GM12878 (cell line): ENCODE data around the gene SLAIN2. TPM values are rescaled to one million over a fixed set of nuclear protein-coding genes. Genes with fewer than 3 reads are reported as not detected.

ENCODE experiments used
- ATAC-seq: fragments of 200-7000 bp; cut with Tn5 transposase; 3 replicates; pipeline ENCODE4 v1.9.1; 2020; ENCODE audit warnings: mild to moderate bottlenecking, moderate library complexity
- BruUV-seq: library from RNA; stranded (reverse); fragments of 400-500 nt; replicated peaks from 2 replicates; lab custom pipeline; 2021; lab: Mats Ljungman, UMichigan
- CTCF ChIA-PET: fragments of 300-600 bp; sonication (Branson Sonifier 250); formaldehyde crosslinking; extraction: SDS; loops from one replicate; lab custom pipeline; 2021; ENCODE audit warnings: inconsistent platforms; lab: Yijun Ruan, JAX
- POLR2A ChIA-PET: fragments of 350-600 bp; formaldehyde crosslinking; extraction: SDS; loops from one replicate; lab custom pipeline; 2021; ENCODE audit warnings: inconsistent platforms; lab: Charles Lee
- RAD21 ChIA-PET: fragments of 300-600 bp; sonication (Branson Sonifier 250); formaldehyde crosslinking; loops from one replicate; lab custom pipeline; 2023; ENCODE audit warnings: antibody characterized with exemption; ENCODE audit not compliant: unreplicated experiment; lab: Charles Lee
- SMC1A ChIA-PET: fragments of 300-600 bp; sonication (Branson Sonifier 250); formaldehyde crosslinking; loops from one replicate; lab custom pipeline; 2023; ENCODE audit not compliant: unreplicated experiment, uncharacterized antibody; lab: Charles Lee
- DNase-seq: peaks from one replicate; pipeline ENCODE4 v3.0.0-alpha.2; 2011; ENCODE audit warnings: low read depth, low spot score
- FAIRE-seq: peaks from 3 replicates; lab custom pipeline; 2011; peaks lifted over from hg19 to GRCh38; lab: Jason Lieb, UNC
- H2AFZ ChIP-seq: 2 replicates; pipeline ENCODE4 v1.6.0; 2011; ENCODE audit warnings: low read depth, low read length, control low read depth; ENCODE audit not compliant: control insufficient read depth
- H3K27ac ChIP-seq: 2 replicates; pipeline ENCODE4 v1.5.1; 2011; ENCODE audit warnings: control low read depth; ENCODE audit not compliant: control insufficient read depth, insufficient read depth
- H3K27me3 ChIP-seq, 2 experiments: replicated peaks in 1 of 2; 2 replicates each; pipeline versions ENCODE4 v1.6.0 to v1.6.1; 2011; ENCODE audit warnings: low read length in 1 of 2; ENCODE audit not compliant: control insufficient read depth in 2 of 2, insufficient read depth in 2 of 2
- H3K36me3 ChIP-seq, 2 experiments: 2 replicates each; pipeline ENCODE4 v1.5.1; 2011; ENCODE audit warnings: low read length in 1 of 2; ENCODE audit not compliant: control insufficient read depth in 2 of 2, insufficient read depth in 2 of 2
- H3K4me1 ChIP-seq: 2 replicates; pipeline ENCODE4 v1.6.1; 2011; ENCODE audit warnings: mild to moderate bottlenecking, low read length, moderate library complexity, mixed read lengths; ENCODE audit not compliant: control insufficient read depth, insufficient read depth
- H3K4me2 ChIP-seq: 2 replicates; pipeline ENCODE4 v1.6.0; 2011; ENCODE audit warnings: control low read depth; ENCODE audit not compliant: control insufficient read depth, insufficient read depth
- H3K4me3 ChIP-seq: fragments of 200-600 bp; sonication (generic); 2 replicates; pipeline ENCODE4 v1.5.1; 2016
- H3K79me2 ChIP-seq: 2 replicates; pipeline ENCODE4 v1.6.0; 2011; ENCODE audit warnings: low read length; ENCODE audit not compliant: control insufficient read depth, insufficient read depth
- H3K9ac ChIP-seq: 2 replicates; pipeline ENCODE4 v1.8.0; 2011; ENCODE audit warnings: low read length, control low read depth, mixed read lengths; ENCODE audit not compliant: control insufficient read depth, insufficient read depth
- H3K9me3 ChIP-seq: replicated peaks from 3 replicates; pipeline ENCODE4 v1.5.1; 2011; ENCODE audit warnings: mild to moderate bottlenecking, low read length; ENCODE audit not compliant: control insufficient read depth, insufficient read depth
- H4K20me1 ChIP-seq: 2 replicates; pipeline ENCODE4 v1.6.0; 2011; ENCODE audit not compliant: control insufficient read depth, insufficient read depth
- CEBPB ChIP-seq, 2 experiments: fragments of 150-350 bp in 1 of 2; IDR thresholded peaks; 2 replicates each; pipeline ENCODE4 v1.6.1; 2012 to 2014; ENCODE audit warnings: low read depth in 2 of 2, low read length in 2 of 2, borderline replicate concordance in 1 of 2, inconsistent platforms in 1 of 2
- CUX1 ChIP-seq: IDR thresholded peaks from 2 replicates; pipeline ENCODE4 v1.6.1; 2012; ENCODE audit warnings: improper control_type of control experiment, low read depth, low read length; ENCODE audit not compliant: insufficient replicate concordance
- DPF2 ChIP-seq: fragments of 450-650 bp; IDR thresholded peaks from 2 replicates; pipeline ENCODE4 v1.6.1; 2017; ENCODE audit warnings: mild to moderate bottlenecking
- ETV6 ChIP-seq, 2 experiments: fragments of 450-650 bp in 1 of 2; IDR thresholded peaks in 1 of 2; conservative IDR thresholded peaks in 1 of 2; 2 replicates each; pipeline ENCODE4 v1.6.1; 2014; ENCODE audit warnings: antibody characterized with exemption in 1 of 2, borderline replicate concordance in 1 of 2, low read depth in 1 of 2, mild to moderate bottlenecking in 1 of 2, moderate library complexity in 1 of 2
- GATAD2B ChIP-seq: fragments of 450-650 bp; conservative IDR thresholded peaks from 2 replicates; pipeline ENCODE4 v1.6.1; 2017; ENCODE audit warnings: low read depth, mild to moderate bottlenecking, moderate library complexity
- JUNB ChIP-seq: IDR thresholded peaks from 2 replicates; pipeline ENCODE4 v1.6.1; 2016; ENCODE audit warnings: antibody characterized with exemption, mild to moderate bottlenecking
- LARP7 ChIP-seq: fragments of 450-650 bp; IDR thresholded peaks from 2 replicates; pipeline ENCODE4 v1.6.1; 2017; ENCODE audit warnings: mild to moderate bottlenecking
- MEF2B ChIP-seq: fragments of 450-650 bp; IDR thresholded peaks from 2 replicates; pipeline ENCODE4 v1.6.1; 2018; ENCODE audit warnings: mild to moderate bottlenecking, moderate library complexity; ENCODE audit not compliant: partially characterized antibody, poor library complexity, severe bottlenecking
- SPI1 ChIP-seq: IDR thresholded peaks from 2 replicates; pipeline ENCODE4 v1.6.1; 2011; ENCODE audit warnings: low read depth, mild to moderate bottlenecking, low read length, moderate library complexity, borderline replicate concordance; ENCODE audit not compliant: insufficient read depth
- TCF12 ChIP-seq: IDR thresholded peaks from 2 replicates; pipeline ENCODE4 v1.6.1; 2011; ENCODE audit warnings: low read depth, mild to moderate bottlenecking, low read length
- YY1 ChIP-seq: IDR thresholded peaks from 2 replicates; pipeline ENCODE4 v1.6.1; 2011; ENCODE audit warnings: low read depth, mild to moderate bottlenecking, low read length
- ZNF217 ChIP-seq: fragments of 450-650 bp; IDR thresholded peaks from 2 replicates; pipeline ENCODE4 v1.6.1; 2017; ENCODE audit warnings: antibody characterized with exemption, mild to moderate bottlenecking
- WGBS: methylation state at CpG from one replicate; pipeline ENCODE4 v1.1.6; 2016; ENCODE audit warnings: low lambda C conversion rate; ENCODE audit not compliant: insufficient replicate concordance, insufficient coverage; ENCODE audit errors: missing lambda C conversion rate; 5-methylcytosine and 5-hydroxymethylcytosine counted together
- in situ Hi-C: fragments of 300-500 bp; cut with MboI; formaldehyde crosslinking; loops from 9 replicates; pipeline ENCODE4 v1.14.3; 2018; ENCODE audit warnings: mixed read lengths
- intact Hi-C: fragments of 100-400 bp; cut with micrococcal nuclease; formaldehyde crosslinking; loops from one replicate; pipeline ENCODE4 v1.14.2; 2022; ENCODE audit not compliant: unreplicated experiment
- polyA plus RNA-seq, 11 experiments: library from polyadenylated mRNA; depleted of rRNA in 4 of 11; unstranded in 6 of 11; stranded (reverse) in 5 of 11; fragments of >200 nt; fragmentation: Nextera tagmentation in 4 of 11; fragmentation: Illumina TruSeq in 1 of 11; extraction: Ambion mirVana in 4 of 11; extraction: Trizol in 1 of 11; gene quantifications; 1 replicate in 1 of 11; 2 replicates in 10 of 11; pipeline versions ENCODE4 v1.2.1 to v1.2.3, GENCODE V29; 2011 to 2016; ENCODE audit warnings: inconsistent platforms in 2 of 11, missing spikeins in 2 of 11, low read depth in 1 of 11
- total RNA-seq, 4 experiments: library from RNA; depleted of rRNA in 3 of 4; stranded (reverse); fragments of >200 nt in 3 of 4; fragmentation: Illumina TruSeq in 1 of 4; extraction: Trizol in 1 of 4; gene quantifications; 2 replicates each; pipeline versions ENCODE4 v1.2.1 to v1.2.3, GENCODE V29; 2013 to 2021

Gene SLAIN2
- total and polyA plus RNA-seq, 10 of the 15 experiments (the other 5 are each of a cell fraction or from before 2014, with no cell fraction given): 4.3 to 96.6 (median 25.4) TPM

DNA sequence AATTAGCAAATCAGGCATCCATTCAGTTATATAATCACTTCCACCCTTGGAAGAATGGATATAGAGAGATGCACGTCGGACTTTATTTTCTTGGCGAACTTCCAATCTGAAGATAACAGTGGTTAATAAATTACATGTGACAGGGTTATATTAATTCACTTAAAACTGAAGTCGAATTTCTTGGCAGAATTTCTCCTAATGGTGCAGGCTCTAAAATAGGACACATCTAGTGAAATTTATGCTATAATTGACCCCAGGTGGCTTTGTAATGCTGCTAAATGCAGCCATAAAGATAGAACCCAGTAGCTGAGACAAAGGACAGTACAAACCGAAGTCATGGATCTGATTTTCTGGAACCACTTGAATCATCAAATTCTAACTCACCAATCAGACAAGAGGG is 121.0 kb downstream of the SLAIN2 start (continued):
- TF ChIP-seq YY1 (no peak), GATAD2B (no peak)

- Histone ChIP-seq H3K4me1 (no peaks in the 10 kb centered on the region; the same call in 1 of the 2 replicates), H3K9ac (no peak overlapping the region), H3K79me2 (no peaks in the 10 kb centered on the region), H3K36me3 (no peaks in the 10 kb centered on the region), H3K27me3 (no peaks in the 10 kb centered on the region), H3K27ac (no peak overlapping the region), H3K4me2 (no peak overlapping the region), H3K9me3 (no peaks in the 10 kb centered on the region; the same call in 2 of the 3 replicates), H2AFZ (no peak overlapping the region), H4K20me1 (no peaks in the 10 kb centered on the region), H3K4me3 (no peak overlapping the region)
- WGBS: 24% methylated on average over 2 of the region's 2 CpGs
- RAD21 ChIA-PET: interaction anchor here (0.6 kb wide), 1 partner anchor 1487 kb away, joined by 3 read pairs; no protein-coding TSS in a partner anchor
- SMC1A ChIA-PET: interaction anchor here (1.3 kb wide), 1 partner anchor 9 kb away, joined by 5 read pairs; no protein-coding TSS in a partner anchor
- intact Hi-C loops (no loop called here), in situ Hi-C loops (no loop called here)
- ATAC-seq (peak; percentile 44; the same call in 1 of the 3 replicates), FAIRE-seq (no peak), DNase-seq (no peak)
- no TSS peak for BruUV-seq
- POLR2A ChIA-PET: no interaction called here
- CTCF ChIA-PET: interaction anchor here (0.9 to 1.9 kb wide), 2 partner anchors 18 to 495 kb away, joined by 4 to 6 read pairs; no protein-coding TSS in a partner anchor
- no peak for TF ChIP-seq LARP7
- no peak for TF ChIP-seq JUNB
- peak; percentile 12; the same call in 1 of the 2 replicates for TF ChIP-seq TCF12
- TF ChIP-seq ZNF217: no peak
- peak; percentile 6; the same call in 1 of the 2 replicates for TF ChIP-seq SPI1
- peak; percentile 91 for TF ChIP-seq MEF2B
- no peak for TF ChIP-seq ETV6 (conservative IDR thresholded peaks at IDR 0.05 in 1 of 2, IDR thresholded peaks at IDR 0.05 in 1 of 2; ENCODE audit: borderline replicate concordance in 1 of 2, low read depth in 1 of 2)
- TF ChIP-seq DPF2: no peak
- no peak for TF ChIP-seq CEBPB (IDR thresholded peaks at IDR 0.05; ENCODE audit: borderline replicate concordance in 1 of 2, low read depth in 2 of 2, low read length in 2 of 2)
- peak; percentile 21 for TF ChIP-seq CUX1
Measured at GRCh38 chr4:48467442-48467841, 126.1 kb downstream of the SLAIN2 start.
